Sigmoid colon (tissue), 7 donors: ENCODE data around the gene EPN3. TPM values are rescaled to one million over a fixed set of nuclear protein-coding genes. Genes with fewer than 3 reads are reported as not detected.

Source experiments
- DNase-seq: peaks from one replicate; pipeline ENCODE4 v3.0.0-alpha.2; 2019
- H3K27ac ChIP-seq, 4 donors: fragments of 200-600 bp; sonication (generic); one replicate each; pipeline ENCODE4 v1.5.1; 2016 to 2019; ENCODE audit warnings: mild to moderate bottlenecking in 1 of 4
- H3K27me3 ChIP-seq, 3 donors: fragments of 200-600 bp; sonication (generic); one replicate each; pipeline ENCODE4 v1.5.1; 2019; ENCODE audit warnings: mild to moderate bottlenecking in 1 of 3
- H3K36me3 ChIP-seq, 4 donors: fragments of 200-600 bp; sonication (generic); one replicate each; pipeline ENCODE4 v1.5.1; 2016 to 2019
- H3K4me1 ChIP-seq, 4 donors: fragments of 200-600 bp; sonication (generic); one replicate each; pipeline ENCODE4 v1.5.1; 2017 to 2019
- H3K4me3 ChIP-seq, 4 donors: fragments of 200-600 bp; sonication (generic); one replicate each; pipeline ENCODE4 v1.5.1; 2017 to 2019; ENCODE audit warnings: mild to moderate bottlenecking in 2 of 4, moderate library complexity in 1 of 4
- H3K9me3 ChIP-seq, 4 donors: fragments of 200-600 bp in 3 of 4; sonication (generic) in 3 of 4; one replicate each; pipeline versions ENCODE4 v1.5.1 to v1.6.1; 2013 to 2019
- CTCF ChIP-seq, 4 experiments: fragments of 450-650 bp in 3 of 4; fragments of 200-600 bp in 1 of 4; IDR thresholded peaks; one replicate each; pipeline ENCODE4 v1.5.1; 2016 to 2019; ENCODE audit warnings: antibody characterized with exemption in 4 of 4, mild to moderate bottlenecking in 3 of 4, moderate library complexity in 2 of 4
- EP300 ChIP-seq, 4 donors: sonication (generic); formaldehyde crosslinking; IDR thresholded peaks; one replicate each; pipeline ENCODE4 v1.6.1; 2017; ENCODE audit warnings: antibody characterized with exemption in 4 of 4
- POLR2A ChIP-seq, 2 donors: fragments of 450-650 bp; IDR thresholded peaks; one replicate each; pipeline ENCODE4 v1.6.1; 2016; ENCODE audit warnings: antibody characterized with exemption in 2 of 2, mild to moderate bottlenecking in 2 of 2, moderate library complexity in 2 of 2
- POLR2AphosphoS5 ChIP-seq, 4 donors: sonication (generic); formaldehyde crosslinking; IDR thresholded peaks; one replicate each; pipeline ENCODE4 v1.6.1; 2017; ENCODE audit warnings: antibody characterized with exemption in 4 of 4
- WGBS, 2 donors: extraction: QIAGEN DNeasy Blood & Tissue Kit; methylation state at CpG; one replicate each; pipeline ENCODE4 v1.1.7; 2013; 5-methylcytosine and 5-hydroxymethylcytosine counted together
- intact Hi-C: fragments of 100-400 bp; cut with DNase I; formaldehyde crosslinking; loops from one replicate; pipeline ENCODE4 v1.15.1; 2023
- polyA plus RNA-seq, 3 donors: library from polyadenylated mRNA; stranded (reverse); fragments of 200-250 nt; gene quantifications; one replicate each; pipeline ENCODE4 v1.2.3, GENCODE V29; 2013
- total RNA-seq, 4 donors: library from RNA; depleted of rRNA; stranded (reverse); fragments of >200 nt; gene quantifications; one replicate each; pipeline ENCODE4 v1.1.0, GENCODE V29; 2016
- donor health status: healthy with polysubstance abuse.
- donor health status: Bipolar disorder and iron deficiency.
- donor health status: healthy.

EPN3 gene
- total and polyA plus RNA-seq, 7 donors = 23.4 to 31.7 (median 29.5) TPM; not detected in 4

- peaks cover 12 to 32% (median 32%) of the 10 kb centered on the region in 3 donors for H3K27me3 ChIP-seq
- 94 to 96% methylated on average over 45 of the region's 45 CpGs for WGBS, 2 donors
- H3K36me3 ChIP-seq = no peaks in the 10 kb centered on the region
- no peak overlapping the region for H3K4me3 ChIP-seq
- DNase-seq = no peak
- H3K9me3 ChIP-seq = no peaks in the 10 kb centered on the region
- intact Hi-C loops = no loop called here
- no peak for TF ChIP-seq CTCF (IDR thresholded peaks at IDR 0.05)
- TF ChIP-seq EP300 (IDR thresholded peaks at IDR 0.05) = no peak
- no peak for TF ChIP-seq POLR2A (IDR thresholded peaks at IDR 0.05)
- TF ChIP-seq POLR2AphosphoS5 (IDR thresholded peaks at IDR 0.05) = no peak
- H3K27ac ChIP-seq = no peak overlapping the region
- peaks cover 0 to 32% (median 28%) of the 10 kb centered on the region in 4 donors for H3K4me1 ChIP-seq
Measured at GRCh38 chr17:50536683-50537646, 4.4 kb downstream of the EPN3 start.

- WGBS, 2 donors = 69 to 87% methylated on average over 20 of the region's 20 CpGs
- no peak overlapping the region for H3K27ac ChIP-seq
- no peak overlapping the region for H3K4me3 ChIP-seq
- no peak for DNase-seq
- H3K4me1 ChIP-seq = peaks cover 0 to 31% (median 27%) of the 10 kb centered on the region in 4 donors
- TF ChIP-seq POLR2A (IDR thresholded peaks at IDR 0.05) (no peak), POLR2AphosphoS5 (IDR thresholded peaks at IDR 0.05) (no peak), CTCF (IDR thresholded peaks at IDR 0.05) (no peak), EP300 (IDR thresholded peaks at IDR 0.05) (no peak)
- peaks cover 4 to 22% (median 22%) of the 10 kb centered on the region in 3 donors for H3K27me3 ChIP-seq
- no peaks in the 10 kb centered on the region for H3K36me3 ChIP-seq
- intact Hi-C loops = no loop called here
- H3K9me3 ChIP-seq = no peaks in the 10 kb centered on the region
Measured at GRCh38 chr17:50537721-50538548, 5.4 kb downstream of the EPN3 start.

DNA sequence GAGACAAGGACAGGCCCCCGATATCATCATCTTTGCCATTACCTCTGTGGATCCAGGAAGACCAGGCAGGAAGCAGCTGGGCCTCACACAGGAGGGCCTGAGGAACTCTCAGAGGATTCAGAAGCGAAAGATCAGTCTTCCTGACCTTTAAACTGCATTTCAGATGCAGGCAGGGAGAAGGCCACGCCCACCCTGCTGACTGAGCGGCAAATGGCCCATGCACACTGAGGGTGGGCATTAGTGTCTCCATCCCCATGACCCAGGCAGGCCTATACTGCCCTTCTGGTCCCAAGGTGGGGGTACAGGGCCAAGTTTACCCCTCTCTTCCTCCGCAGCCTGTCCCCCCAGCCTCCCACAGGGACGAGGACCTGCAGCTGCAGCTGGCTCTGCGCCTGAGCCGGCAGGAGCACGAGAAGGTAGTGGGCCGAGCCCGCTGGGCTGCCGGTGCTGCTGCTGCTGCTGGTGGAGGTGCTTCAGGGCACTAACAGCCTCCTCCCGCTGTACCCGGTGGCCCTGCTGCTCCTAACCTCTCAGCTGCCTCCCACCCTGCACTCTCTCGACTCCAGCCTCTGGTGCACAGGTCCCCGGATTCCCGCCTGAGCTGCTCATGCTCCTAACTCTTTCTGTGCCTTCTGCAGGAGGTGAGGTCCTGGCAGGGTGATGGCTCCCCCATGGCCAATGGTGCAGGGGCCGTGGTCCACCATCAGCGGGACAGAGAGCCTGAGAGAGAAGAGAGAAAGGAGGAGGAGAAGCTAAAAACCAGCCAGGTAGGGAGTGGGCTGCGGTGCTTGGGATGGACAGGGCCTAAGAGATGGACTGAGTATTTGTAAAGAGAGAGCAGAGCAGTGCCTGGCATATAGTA, 6.2 kb downstream of the EPN3 start:
- whole genome bisulfite sequencing, 2 donors = 43 to 72% methylated on average over 20 of the region's 20 CpGs
- Histone ChIP-seq H3K4me1 (peaks cover 0 to 25% (median 21%) of the 10 kb centered on the region in 4 donors), H3K9me3 (no peaks in the 10 kb centered on the region), H3K27me3 (peaks cover 0 to 20% (median 13%) of the 10 kb centered on the region in 3 donors), H3K36me3 (no peaks in the 10 kb centered on the region), H3K27ac (no peak overlapping the region), H3K4me3 (no peak overlapping the region)
- TF ChIP-seq EP300 (IDR thresholded peaks at IDR 0.05) (no peak), POLR2A (IDR thresholded peaks at IDR 0.05) (no peak), POLR2AphosphoS5 (IDR thresholded peaks at IDR 0.05) (no peak), CTCF (IDR thresholded peaks at IDR 0.05) (no peak)
- no peak for DNase-seq
- intact Hi-C loops = no loop called here
